K562 (cell line): ENCODE measurements around the gene ICA1. TPM values are rescaled to one million over a fixed set of nuclear protein-coding genes. Genes with fewer than 3 reads are reported as not detected.

Experiments
- ATAC-seq: fragments of 200-7000 bp; cut with Tn5 transposase; 3 replicates; pipeline ENCODE4 v1.9.1; 2020; ENCODE audit warnings: moderate library complexity
- BruUV-seq: library from RNA; stranded (reverse); fragments of 400-500 nt; replicated peaks from 2 replicates; lab custom pipeline; 2021; lab: Mats Ljungman, UMichigan
- CTCF ChIA-PET: fragments of 300-600 bp; formaldehyde crosslinking; extraction: SDS; loops from one replicate; lab custom pipeline; 2021; ENCODE audit warnings: low intra/inter-chr PET ratio; lab: Yijun Ruan, JAX
- POLR2A ChIA-PET: fragments of 300-600, 350-650 bp; sonication (Branson Sonifier 250); formaldehyde crosslinking; extraction: SDS; loops from one replicate; lab custom pipeline; 2021; ENCODE audit warnings: antibody characterized with exemption, inconsistent platforms; lab: Yijun Ruan, JAX
- DNase-seq, 4 experiments: peaks; one replicate each; pipeline versions ENCODE4 v3.0.0 to v3.0.0-alpha.2; 2011 to 2018; ENCODE audit warnings: low spot score in 3 of 4, mixed read lengths in 3 of 4; ENCODE audit errors: extremely low read depth in 1 of 4
- FAIRE-seq: peaks from 2 replicates; lab custom pipeline; 2011; peaks lifted over from hg19 to GRCh38; lab: Jason Lieb, UNC
- H2AFZ ChIP-seq: 2 replicates; pipeline ENCODE4 v1.6.0; 2011; ENCODE audit warnings: low read depth, low read length, control low read depth, inconsistent platforms
- H3K27ac ChIP-seq: fragments of 200-600 bp; 3 replicates; pipeline ENCODE4 v1.8.0; 2011; ENCODE audit warnings: low read depth, mild to moderate bottlenecking, control low read depth, inconsistent platforms, low read length, moderate library complexity, mixed read lengths; ENCODE audit errors: extremely low read depth
- H3K27me3 ChIP-seq, 2 experiments: fragments of 300-600 bp in 1 of 2; 2 replicates in 1 of 2; 3 replicates in 1 of 2; pipeline versions ENCODE4 v1.6.0 to v1.8.0; 2011; ENCODE audit warnings: inconsistent platforms in 2 of 2, low read length in 2 of 2, mild to moderate bottlenecking in 1 of 2, mixed read lengths in 1 of 2, moderate library complexity in 1 of 2; ENCODE audit not compliant: control insufficient read depth in 2 of 2, insufficient read depth in 2 of 2
- H3K36me3 ChIP-seq: fragments of 300-600 bp; 3 replicates; pipeline ENCODE4 v1.8.0; 2011; ENCODE audit warnings: mild to moderate bottlenecking, low read length, inconsistent platforms; ENCODE audit not compliant: control insufficient read depth, insufficient read depth
- H3K4me1 ChIP-seq, 2 experiments: fragments of 200-600 bp in 1 of 2; replicated peaks in 1 of 2; 2 replicates in 1 of 2; 3 replicates in 1 of 2; pipeline versions ENCODE4 v1.5.1 to v1.8.0; 2011; ENCODE audit warnings: inconsistent platforms in 2 of 2, low read length in 2 of 2, mild to moderate bottlenecking in 1 of 2, mixed read lengths in 1 of 2, moderate library complexity in 1 of 2; ENCODE audit not compliant: control insufficient read depth in 2 of 2, insufficient read depth in 2 of 2
- H3K4me2 ChIP-seq: 2 replicates; pipeline ENCODE4 v1.6.1; 2011; ENCODE audit warnings: low read length, control low read depth, inconsistent platforms, mixed read lengths; ENCODE audit not compliant: insufficient read depth
- H3K4me3 ChIP-seq: fragments of 200-600 bp; sonication (generic), shearing (Covaris generic); 2 replicates; pipeline ENCODE4 v1.5.1; 2016; ENCODE audit warnings: control low read depth, inconsistent platforms
- H3K79me2 ChIP-seq: fragments of 200-600 bp; 3 replicates; pipeline ENCODE4 v1.8.0; 2011; ENCODE audit warnings: low read length, inconsistent platforms; ENCODE audit not compliant: control insufficient read depth, insufficient read depth
- H3K9ac ChIP-seq, 2 experiments: 2 replicates each; pipeline versions ENCODE4 v1.6.0 to v1.6.1; 2011; ENCODE audit warnings: low read depth in 2 of 2, low read length in 2 of 2, control low read depth in 1 of 2, inconsistent platforms in 1 of 2, mild to moderate bottlenecking in 1 of 2, mixed read lengths in 1 of 2; ENCODE audit not compliant: insufficient read depth in 1 of 2
- H3K9me1 ChIP-seq: one replicate; pipeline ENCODE4 v1.6.0; 2011; ENCODE audit warnings: inconsistent platforms, mild to moderate bottlenecking, low read length, moderate library complexity; ENCODE audit not compliant: control insufficient read depth, insufficient read depth
- H3K9me3 ChIP-seq: replicated peaks from 2 replicates; pipeline ENCODE4 v1.5.1; 2011; ENCODE audit warnings: low read depth, low read length, inconsistent platforms; ENCODE audit not compliant: control insufficient read depth, insufficient read depth
- H4K20me1 ChIP-seq: replicated peaks from 2 replicates; pipeline ENCODE4 v1.6.1; 2011; ENCODE audit warnings: low read length, inconsistent platforms, mixed read lengths; ENCODE audit not compliant: control insufficient read depth, insufficient read depth
- ARID4B ChIP-seq: sonication (generic); formaldehyde crosslinking; IDR thresholded peaks from 2 replicates; pipeline ENCODE4 v1.8.0; 2022; ENCODE audit warnings: mild to moderate bottlenecking, missing genetic modification reagents
- ESRRA ChIP-seq: fragments of 450-650 bp; IDR thresholded peaks from 2 replicates; pipeline ENCODE4 v1.6.1; 2014; ENCODE audit warnings: low read depth, mild to moderate bottlenecking, moderate library complexity, borderline replicate concordance
- KDM1A ChIP-seq, 2 experiments: fragments of 450-650 bp; IDR thresholded peaks; 2 replicates each; pipeline ENCODE4 v1.6.1; 2016; ENCODE audit warnings: mild to moderate bottlenecking in 2 of 2
- RBM22 ChIP-seq: fragments of 200-400 bp; formaldehyde crosslinking; IDR thresholded peaks from 2 replicates; pipeline ENCODE4 v1.6.1; 2018; ENCODE audit warnings: low read length, low read depth; ENCODE audit not compliant: poor library complexity, severe bottlenecking
- SPI1 ChIP-seq: IDR thresholded peaks from 2 replicates; pipeline ENCODE4 v1.6.1; 2011; ENCODE audit warnings: low read depth, low read length, control low read depth, borderline replicate concordance
- ZNF431 ChIP-seq: sonication (generic); formaldehyde crosslinking; IDR thresholded peaks from 2 replicates; pipeline ENCODE4 v1.8.0; 2022; ENCODE audit warnings: mild to moderate bottlenecking, missing genetic modification reagents
- WGBS: fragments of 100-300 bp; shearing (Covaris generic); methylation state at CpG from one replicate; pipeline ENCODE4 v1.1.6; 2016; ENCODE audit warnings: low coverage, mixed read lengths; ENCODE audit not compliant: insufficient coverage; ENCODE audit errors: missing lambda C conversion rate; 5-methylcytosine and 5-hydroxymethylcytosine counted together
- in situ Hi-C: fragments of 300-500 bp; cut with MboI; formaldehyde crosslinking; loops from 4 replicates; pipeline ENCODE4 v1.15.0; 2018; ENCODE audit warnings: inconsistent platforms, mixed read lengths
- intact Hi-C: fragments of 100-400 bp; cut with micrococcal nuclease; formaldehyde crosslinking; loops from 2 replicates; pipeline ENCODE4 v1.14.2; 2022
- polyA plus RNA-seq, 8 experiments: library from polyadenylated mRNA; depleted of rRNA in 4 of 8; stranded (reverse) in 5 of 8; unstranded in 3 of 8; fragments of >200 nt; fragmentation: Nextera tagmentation in 2 of 8; fragmentation: Illumina TruSeq in 1 of 8; extraction: Ambion mirVana in 2 of 8; extraction: Trizol in 1 of 8; gene quantifications; 2 replicates each; pipeline versions ENCODE4 v1.2.1 to v1.2.3, GENCODE V29; 2011 to 2014; ENCODE audit warnings: inconsistent platforms in 1 of 8, missing spikeins in 1 of 8
- total RNA-seq, 7 experiments: library from RNA; depleted of rRNA in 6 of 7; stranded (reverse); fragments of >200 nt in 6 of 7; fragmentation: Illumina TruSeq in 2 of 7; extraction: Trizol in 2 of 7; gene quantifications; 2 replicates each; pipeline versions ENCODE4 v1.2.1 to v1.2.3, GENCODE V29; 2011 to 2021; ENCODE audit warnings: low replicate concordance in 1 of 7

The ICA1 gene
- total and polyA plus RNA-seq, 9 of the 15 experiments (the other 6 are each of a cell fraction or from before 2014, with no cell fraction given): 7.1 to 22.3 (median 16.4) TPM

DNA sequence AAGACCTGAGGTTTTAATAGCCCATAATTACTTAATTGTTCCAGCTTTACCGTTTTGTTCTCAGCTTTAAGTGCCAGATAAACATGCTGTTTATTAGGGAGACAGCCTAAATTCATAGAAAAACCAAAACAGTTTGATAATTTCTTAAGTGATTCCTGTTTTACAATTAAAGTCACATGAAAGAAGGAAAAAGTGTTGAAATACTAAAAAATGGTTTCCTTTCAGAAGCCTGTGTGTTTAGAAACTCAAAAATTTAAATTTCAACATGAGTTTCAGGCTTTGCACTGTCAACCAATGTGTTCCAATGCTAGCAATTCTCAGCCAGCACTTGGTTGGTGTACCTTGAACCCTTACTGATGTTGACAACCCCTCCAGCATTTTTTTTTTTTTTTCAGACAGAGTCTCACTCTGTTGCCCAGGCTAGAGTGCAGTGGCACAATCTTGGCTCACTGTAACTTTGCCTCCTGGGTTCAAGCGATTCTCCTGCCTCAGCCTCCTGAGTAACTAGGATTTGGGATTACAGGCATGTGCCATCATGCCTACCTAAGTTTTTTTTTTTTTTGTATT is 135.3 kb downstream of the ICA1 start:
- Histone ChIP-seq H4K20me1 (no peaks in the 10 kb centered on the region), H3K4me1 (peaks cover 0 to 12% of the 10 kb centered on the region in 2 experiments; a peak in 3 of 5 replicates), H3K4me2 (no peak overlapping the region), H3K36me3 (no peaks in the 10 kb centered on the region; the same call in 2 of the 3 replicates), H3K9me3 (no peaks in the 10 kb centered on the region), H3K79me2 (no peaks in the 10 kb centered on the region), H3K4me3 (no peak overlapping the region)
- in situ Hi-C loops: no loop called here
- 52% methylated on average over 2 of the region's 2 CpGs for WGBS
- intact Hi-C loops: no loop called here
- DNase-seq: no peak
- POLR2A ChIA-PET: no interaction called here
- ATAC-seq: no peak
- TF ChIP-seq ZNF431 (CRISPR knock-in tag): no peak
- TF ChIP-seq, all 486 proteins: peak for 0
- FAIRE-seq: no peak
- Histone ChIP-seq H2AFZ (no peak overlapping the region), H3K9me1 (no peaks in the 10 kb centered on the region), H3K27ac (no peak overlapping the region), H3K27me3 (no peaks in the 10 kb centered on the region), H3K9ac (no peak overlapping the region)
- no TSS peak for BruUV-seq
- CTCF ChIA-PET: no interaction called here

GRCh38 chr7:8125680-8126444 is 136.1 kb downstream of the ICA1 start:
- Histone ChIP-seq H3K36me3 (no peaks in the 10 kb centered on the region; the same call in 2 of the 3 replicates), H2AFZ (no peak overlapping the region), H3K9me3 (no peaks in the 10 kb centered on the region), H3K9me1 (no peaks in the 10 kb centered on the region), H3K27me3 (no peaks in the 10 kb centered on the region), H3K79me2 (no peaks in the 10 kb centered on the region), H4K20me1 (no peaks in the 10 kb centered on the region)
- ChIA-PET CTCF (no interaction called here), POLR2A (interaction anchor here (1.0 kb wide), 1 partner anchor 19 kb away, joined by 3 read pairs; no protein-coding TSS in a partner anchor)
- DNase-seq: no peak
- no TSS peak for BruUV-seq
- WGBS: 53% methylated on average over 8 of the region's 8 CpGs
- TF ChIP-seq SPI1: peak; percentile 40; the same call in 1 of the 2 replicates
- no peak for TF ChIP-seq RBM22
- TF ChIP-seq KDM1A (IDR thresholded peaks at IDR 0.05): no peak
- TF ChIP-seq ESRRA: no peak
- TF ChIP-seq ARID4B (CRISPR knock-in tag): no peak
- TF ChIP-seq, all 486 proteins: peak for 1
- no peak overlapping the region for H3K4me3 ChIP-seq
- ATAC-seq: peak; percentile 34
- H3K27ac ChIP-seq: no peak overlapping the region
- intact Hi-C loops: no loop called here
- H3K4me1 ChIP-seq: peaks cover 2 to 5% of the 10 kb centered on the region in 2 experiments; a peak in 4 of 5 replicates
- in situ Hi-C loops: no loop called here
- peak overlapping the region in 1 of 2 experiments; percentile 59; a peak in 1 of 4 replicates for H3K9ac ChIP-seq
- FAIRE-seq: no peak
- no peak overlapping the region for H3K4me2 ChIP-seq
